H1 (cell line): ENCODE data around the gene TFG. TPM values are rescaled to one million over a fixed set of nuclear protein-coding genes. Genes with fewer than 3 reads are reported as not detected.

Experiments used
- CTCF ChIA-PET: fragments of 300-600 bp; sonication (Branson Sonifier 250); formaldehyde crosslinking; loops from one replicate; lab custom pipeline; 2021; ENCODE audit not compliant: partially characterized antibody; lab: Charles Lee
- POLR2A ChIA-PET: fragments of 300-600 bp; sonication (Branson Sonifier 250); formaldehyde crosslinking; loops from one replicate; lab custom pipeline; 2021; ENCODE audit warnings: inconsistent platforms; ENCODE audit not compliant: partially characterized antibody; lab: Charles Lee
- DNase-seq, 2 experiments: peaks; one replicate each; pipeline versions ENCODE4 v3.0.0 to v3.0.0-alpha.2; 2010 to 2022; ENCODE audit warnings: low spot score in 2 of 2, low read depth in 1 of 2, mixed read lengths in 1 of 2
- FAIRE-seq: peaks from 2 replicates; lab custom pipeline; 2011; peaks lifted over from hg19 to GRCh38; lab: Jason Lieb, UNC
- H2AFZ ChIP-seq: 2 replicates; pipeline ENCODE4 v1.8.1; 2012; ENCODE audit warnings: low read length, inconsistent platforms
- H2AK5ac ChIP-seq: 2 replicates; pipeline ENCODE4 v1.6.1; 2013; ENCODE audit warnings: low read depth, low read length
- H2BK120ac ChIP-seq: replicated peaks from 2 replicates; pipeline ENCODE3; 2013; ENCODE audit warnings: low read depth, low read length, inconsistent platforms
- H2BK12ac ChIP-seq: 2 replicates; pipeline ENCODE4 v1.6.1; 2013; ENCODE audit warnings: low read depth, low read length
- H2BK15ac ChIP-seq: 2 replicates; pipeline ENCODE4 v1.6.1; 2013; ENCODE audit warnings: low read length
- H2BK20ac ChIP-seq: 2 replicates; pipeline ENCODE4 v1.6.1; 2013; ENCODE audit warnings: low read length
- H2BK5ac ChIP-seq: 2 replicates; pipeline ENCODE4 v1.6.1; 2013; ENCODE audit warnings: low read depth, low read length
- H3K14ac ChIP-seq: 2 replicates; pipeline ENCODE4 v1.6.1; 2013; ENCODE audit warnings: inconsistent platforms; ENCODE audit not compliant: insufficient read length
- H3K18ac ChIP-seq: 2 replicates; pipeline ENCODE4 v1.6.1; 2013; ENCODE audit warnings: low read length; ENCODE audit errors: extremely low read depth
- H3K23ac ChIP-seq: 2 replicates; pipeline ENCODE4 v1.6.1; 2013; ENCODE audit warnings: inconsistent platforms; ENCODE audit not compliant: insufficient read length
- H3K23me2 ChIP-seq: 2 replicates; pipeline ENCODE4 v1.6.1; 2013; ENCODE audit warnings: low read depth, low read length
- H3K27ac ChIP-seq: 2 replicates; pipeline ENCODE4 v1.6.1; 2011; ENCODE audit warnings: low read depth, low read length, inconsistent platforms
- H3K27me3 ChIP-seq, 4 experiments: replicated peaks in 1 of 4; 1 replicate in 1 of 4; 2 replicates in 3 of 4; pipeline versions ENCODE4 v1.6.1 to v1.8.1; 2011 to 2013; ENCODE audit warnings: low read length in 3 of 4, mild to moderate bottlenecking in 3 of 4, inconsistent platforms in 2 of 4, mixed read lengths in 2 of 4, moderate library complexity in 1 of 4; ENCODE audit not compliant: control insufficient read depth in 3 of 4, insufficient read depth in 3 of 4; ENCODE audit errors: extremely low read depth in 1 of 4
- H3K36me3 ChIP-seq, 4 experiments: 2 replicates each; pipeline versions ENCODE4 v1.6.1 to v1.8.1; 2011 to 2013; ENCODE audit warnings: mild to moderate bottlenecking in 4 of 4, low read length in 3 of 4, moderate library complexity in 2 of 4, control low read depth in 1 of 4, inconsistent platforms in 1 of 4; ENCODE audit not compliant: insufficient read depth in 4 of 4, control insufficient read depth in 2 of 4
- H3K4ac ChIP-seq: replicated peaks from 2 replicates; pipeline ENCODE3; 2013; ENCODE audit warnings: low read length, low read depth, mixed read lengths, inconsistent platforms; ENCODE audit not compliant: insufficient read length
- H3K4me1 ChIP-seq, 4 experiments: replicated peaks in 1 of 4; 1 replicate in 1 of 4; 2 replicates in 3 of 4; pipeline versions ENCODE4 v1.6.1 to v1.8.1; 2011 to 2013; ENCODE audit warnings: low read length in 3 of 4, inconsistent platforms in 2 of 4, mixed read lengths in 1 of 4; ENCODE audit not compliant: insufficient read depth in 4 of 4, control insufficient read depth in 3 of 4
- H3K4me2 ChIP-seq, 2 experiments: 2 replicates each; pipeline versions ENCODE4 v1.6.1 to v1.8.1; 2011 to 2013; ENCODE audit warnings: low read depth in 2 of 2, low read length in 2 of 2, control low read depth in 1 of 2, inconsistent platforms in 1 of 2, mild to moderate bottlenecking in 1 of 2; ENCODE audit not compliant: insufficient read depth in 1 of 2
- H3K4me3 ChIP-seq, 4 experiments: fragments of 200-600, 300-600 bp in 1 of 4; sonication (generic), shearing (Covaris generic), sonication (Bioruptor Twin) in 1 of 4; 2 replicates each; pipeline versions ENCODE4 v1.5.1 to v1.8.1; 2011 to 2016; ENCODE audit warnings: low read length in 4 of 4, low read depth in 3 of 4, control low read depth in 2 of 4, inconsistent platforms in 2 of 4, mild to moderate bottlenecking in 2 of 4, mixed read lengths in 1 of 4, moderate library complexity in 1 of 4; ENCODE audit not compliant: insufficient read depth in 2 of 4; ENCODE audit errors: extremely low read depth in 1 of 4
- H3K56ac ChIP-seq: replicated peaks from 2 replicates; pipeline ENCODE3; 2013; ENCODE audit warnings: low read depth, mild to moderate bottlenecking, mixed read lengths, low read length, inconsistent platforms; ENCODE audit not compliant: insufficient read length
- H3K79me1 ChIP-seq: 2 replicates; pipeline ENCODE4 v1.6.1; 2013; ENCODE audit warnings: low read depth, low read length, control low read depth
- H3K79me2 ChIP-seq, 2 experiments: 2 replicates each; pipeline versions ENCODE4 v1.6.1 to v1.8.1; 2012 to 2013; ENCODE audit warnings: low read length in 2 of 2, mild to moderate bottlenecking in 2 of 2, inconsistent platforms in 1 of 2; ENCODE audit not compliant: insufficient read depth in 2 of 2, control insufficient read depth in 1 of 2
- H3K9ac ChIP-seq, 4 experiments: replicated peaks in 1 of 4; 1 replicate in 1 of 4; 2 replicates in 3 of 4; pipeline versions ENCODE4 v1.6.1 to v1.8.1; 2011 to 2013; ENCODE audit warnings: low read depth in 3 of 4, low read length in 3 of 4, control low read depth in 2 of 4, mild to moderate bottlenecking in 2 of 4, moderate library complexity in 2 of 4, inconsistent platforms in 1 of 4; ENCODE audit errors: extremely low read depth in 1 of 4
- H3K9me3 ChIP-seq, 2 experiments: 2 replicates each; pipeline versions ENCODE4 v1.6.1 to v1.8.1; 2012 to 2013; ENCODE audit warnings: mild to moderate bottlenecking in 2 of 2, moderate library complexity in 2 of 2, control low read depth in 1 of 2, inconsistent platforms in 1 of 2, low read depth in 1 of 2, low read length in 1 of 2, mixed read lengths in 1 of 2; ENCODE audit not compliant: insufficient read depth in 2 of 2
- H4K20me1 ChIP-seq, 2 experiments: replicated peaks in 1 of 2; 2 replicates each; pipeline versions ENCODE3 to v1.8.1; 2011 to 2013; ENCODE audit warnings: inconsistent platforms in 2 of 2, low read length in 2 of 2, mild to moderate bottlenecking in 1 of 2; ENCODE audit not compliant: insufficient read depth in 2 of 2, control insufficient read depth in 1 of 2
- H4K5ac ChIP-seq: 2 replicates; pipeline ENCODE4 v1.6.1; 2013; ENCODE audit warnings: low read length, low read depth, mixed read lengths, inconsistent platforms; ENCODE audit not compliant: insufficient read length
- H4K8ac ChIP-seq: 2 replicates; pipeline ENCODE4 v1.8.0; 2013; ENCODE audit warnings: mild to moderate bottlenecking, moderate library complexity, low read length, inconsistent platforms; ENCODE audit not compliant: insufficient read depth; ENCODE audit errors: extremely low read depth
- H4K91ac ChIP-seq: replicated peaks from 2 replicates; pipeline ENCODE3; 2013; ENCODE audit warnings: low read length, mixed read lengths, inconsistent platforms; ENCODE audit not compliant: insufficient read length
- BACH1 ChIP-seq: IDR thresholded peaks from 2 replicates; pipeline ENCODE4 v1.6.1; 2012; ENCODE audit warnings: low read length, improper control_type of control experiment
- CHD1 ChIP-seq: IDR thresholded peaks from 2 replicates; pipeline ENCODE4 v1.6.1; 2012; ENCODE audit warnings: low read depth, low read length, improper control_type of control experiment
- HDAC6 ChIP-seq: IDR thresholded peaks from one replicate; pipeline ENCODE4 v1.7.1; 2012; ENCODE audit warnings: low read depth, mild to moderate bottlenecking, inconsistent platforms, low read length, moderate library complexity
- KDM4A ChIP-seq: IDR thresholded peaks from one replicate; pipeline ENCODE4 v1.7.1; 2012; ENCODE audit warnings: low read depth, mild to moderate bottlenecking, moderate library complexity, low read length, inconsistent platforms; ENCODE audit not compliant: severe bottlenecking
- NRF1 ChIP-seq: IDR thresholded peaks from 2 replicates; pipeline ENCODE4 v1.6.1; 2011; ENCODE audit warnings: mild to moderate bottlenecking, low read depth, low read length, improper control_type of control experiment
- POLR2AphosphoS5 ChIP-seq: IDR thresholded peaks from 2 replicates; pipeline ENCODE4 v1.6.1; 2011; ENCODE audit warnings: low read depth, low read length
- RNF2 ChIP-seq: fragments of 200-900, 300-1000 bp; sonication (generic); IDR thresholded peaks from 2 replicates; pipeline ENCODE4 v1.7.1; 2016; ENCODE audit warnings: borderline replicate concordance, low read depth, mild to moderate bottlenecking, antibody characterized with exemption, low read length; ENCODE audit not compliant: poor library complexity, severe bottlenecking; ENCODE audit errors: missing control alignments
- SIRT6 ChIP-seq: IDR thresholded peaks from one replicate; pipeline ENCODE4 v1.7.1; 2012; ENCODE audit warnings: low read length, inconsistent platforms
- SUZ12 ChIP-seq: fragments of 200-600 bp; sonication (generic); IDR thresholded peaks from 2 replicates; pipeline ENCODE4 v1.6.1; 2012; ENCODE audit warnings: mild to moderate bottlenecking, inconsistent platforms, low read length, moderate library complexity, mixed read lengths
- TAF7 ChIP-seq: optimal IDR thresholded peaks from 2 replicates; pipeline ENCODE3; 2011; ENCODE audit warnings: low read depth, mild to moderate bottlenecking, inconsistent platforms, low read length, moderate library complexity, borderline replicate concordance
- TCF12 ChIP-seq: IDR thresholded peaks from 2 replicates; pipeline ENCODE4 v1.6.1; 2011; ENCODE audit warnings: low read depth, mild to moderate bottlenecking, low read length
- USF2 ChIP-seq: IDR thresholded peaks from 2 replicates; pipeline ENCODE4 v1.6.1; 2011; ENCODE audit warnings: low read length, improper control_type of control experiment
- WGBS, 2 experiments: shearing (Covaris generic) in 1 of 2; methylation state at CpG; one replicate each; pipeline versions ENCODE4 v1.1.6 to v1.1.7; 2013 to 2015; ENCODE audit warnings: low lambda C conversion rate in 2 of 2, mixed read lengths in 2 of 2, inconsistent platforms in 1 of 2, low coverage in 1 of 2, missing lambda C conversion rate in 1 of 2; ENCODE audit not compliant: insufficient replicate concordance in 2 of 2, insufficient coverage in 1 of 2, insufficient read length in 1 of 2; ENCODE audit errors: extremely low coverage in 1 of 2, missing lambda C conversion rate in 1 of 2; 5-methylcytosine and 5-hydroxymethylcytosine counted together
- polyA plus RNA-seq, 7 experiments: library from polyadenylated mRNA; depleted of rRNA in 3 of 7; stranded (reverse) in 5 of 7; unstranded in 2 of 7; fragments of >200 nt in 5 of 7; fragments of 200-250 nt in 2 of 7; gene quantifications; 1 replicate in 5 of 7; 2 replicates in 1 of 7; 4 replicates in 1 of 7; pipeline versions ENCODE4 v1.2.1 to v1.2.3, GENCODE V29; 2011 to 2013; ENCODE audit warnings: missing spikeins in 2 of 7, mixed read lengths in 2 of 7
- total RNA-seq: library from RNA; stranded (reverse); fragmentation: NEBNext Ultra II Directional; extraction: Animal tissue kit (Norgen Biotek cat#: 25700); gene quantifications from 2 replicates; pipeline ENCODE4 v1.2.1, GENCODE V29; 2021

Gene TFG
- total and polyA plus RNA-seq, 2 of the 8 experiments (the other 6 are each of a cell fraction or from before 2014, with no cell fraction given) = 81.9 to 98.4 TPM

DNA sequence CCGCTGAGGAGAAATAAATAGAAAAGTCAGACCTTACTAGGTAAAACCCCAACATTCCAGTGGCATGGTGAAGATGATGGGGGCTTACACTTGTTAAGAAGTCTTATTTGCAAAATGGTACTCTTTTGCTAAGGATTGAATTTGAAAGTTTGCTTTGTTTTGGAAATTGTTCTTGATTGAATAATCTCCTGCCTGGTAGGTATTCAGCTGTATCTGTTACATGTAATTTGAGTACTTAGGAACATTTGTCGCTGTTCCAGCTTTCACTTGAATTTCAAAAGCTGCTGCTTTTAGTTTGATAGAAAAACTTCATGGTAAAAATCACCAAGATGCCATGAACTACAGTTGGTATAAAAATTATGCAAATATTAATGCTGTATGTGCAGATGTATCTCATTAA, 44.6 kb downstream of the TFG start:
- Histone ChIP-seq H4K20me1 (no peaks in the 10 kb centered on the region), H2AK5ac (no peak overlapping the region), H3K9me3 (no peaks in the 10 kb centered on the region), H3K79me1 (no peaks in the 10 kb centered on the region), H2BK5ac (no peak overlapping the region), H3K79me2 (no peaks in the 10 kb centered on the region), H2BK12ac (no peak overlapping the region), H3K56ac (no peak overlapping the region), H3K23ac (no peak overlapping the region), H3K4me1 (peaks cover 0 to 4% (median 3%) of the 10 kb centered on the region in 4 experiments; a peak in 3 of 7 replicates), H3K14ac (no peak overlapping the region), H3K4ac (no peak overlapping the region), H3K9ac (no peak overlapping the region), H2BK15ac (no peak overlapping the region), H2AFZ (no peak overlapping the region), H2BK120ac (no peak overlapping the region), H3K27me3 (no peaks in the 10 kb centered on the region), H3K36me3 (peaks cover 0 to 21% (median 5%) of the 10 kb centered on the region in 4 experiments; a peak in 2 of 8 replicates), H3K4me2 (peak overlapping the region; percentile 32 to 49), H3K4me3 (peak overlapping the region in 1 of 4 experiments; percentile 28; a peak in 2 of 8 replicates), H4K8ac (no peak overlapping the region), H4K91ac (no peak overlapping the region), H3K27ac (no peak overlapping the region), H4K5ac (no peak overlapping the region), H3K23me2 (no peaks in the 10 kb centered on the region), H3K18ac (no peak overlapping the region), H2BK20ac (no peak overlapping the region)
- ChIA-PET POLR2A (interaction anchor here (0.9 to 1.3 kb wide), 3 partner anchors 9 to 22 kb away, joined by 3 to 4 read pairs (median 3); no protein-coding TSS in a partner anchor), CTCF (interaction anchor here (0.7 to 1.0 kb wide), 2 partner anchors 14 to 594 kb away, joined by 3 read pairs; no protein-coding TSS in a partner anchor)
- WGBS, 2 experiments = 37% methylated on average over 2 of the region's 2 CpGs; no CpG with 5 or more reads in 1 of the 2 experiments
- TF ChIP-seq POLR2AphosphoS5 = no peak
- no peak for TF ChIP-seq BACH1
- TF ChIP-seq USF2 = no peak
- TF ChIP-seq TCF12 = no peak
- no peak for TF ChIP-seq SIRT6
- no peak for TF ChIP-seq HDAC6
- no peak for TF ChIP-seq RNF2
- no peak for TF ChIP-seq SUZ12
- no peak for TF ChIP-seq NRF1
- no peak for TF ChIP-seq CHD1
- no peak for TF ChIP-seq TAF7
- TF ChIP-seq KDM4A = no peak
- DNase-seq (no peak), FAIRE-seq (no peak)
